Trophoblast cell (in vitro differentiated cells and primary cell): ENCODE data around the gene ARHGEF11.

ENCODE experiments used
- DNase-seq, 2 donors: peaks; one replicate each; pipeline ENCODE4 v3.0.0-alpha.2; 2016
- H2AFZ ChIP-seq: 2 replicates; pipeline ENCODE4 v1.6.1; 2013; ENCODE audit warnings: low read length, moderate library complexity, mild to moderate bottlenecking; ENCODE audit not compliant: insufficient read depth, poor library complexity
- H2AK5ac ChIP-seq: 2 replicates; pipeline ENCODE4 v1.6.1; 2013; ENCODE audit warnings: mild to moderate bottlenecking, low read length
- H2BK120ac ChIP-seq: 2 replicates; pipeline ENCODE4 v1.6.1; 2013; ENCODE audit warnings: low read length, mild to moderate bottlenecking, moderate library complexity; ENCODE audit not compliant: insufficient read depth, poor library complexity
- H2BK12ac ChIP-seq: 2 replicates; pipeline ENCODE4 v1.6.1; 2013; ENCODE audit warnings: mild to moderate bottlenecking, low read length, moderate library complexity
- H2BK5ac ChIP-seq: 2 replicates; pipeline ENCODE4 v1.6.1; 2013; ENCODE audit warnings: low read length, low read depth, moderate library complexity, mild to moderate bottlenecking; ENCODE audit not compliant: poor library complexity
- H3K14ac ChIP-seq: 2 replicates; pipeline ENCODE4 v1.6.1; 2013; ENCODE audit warnings: mild to moderate bottlenecking, low read length
- H3K18ac ChIP-seq: 2 replicates; pipeline ENCODE4 v1.6.1; 2013; ENCODE audit warnings: mild to moderate bottlenecking, low read length
- H3K23ac ChIP-seq: 2 replicates; pipeline ENCODE4 v1.6.1; 2013; ENCODE audit warnings: low read length
- H3K27ac ChIP-seq: 2 replicates; pipeline ENCODE4 v1.5.1; 2013; ENCODE audit warnings: low read depth, mild to moderate bottlenecking, inconsistent platforms, low read length, moderate library complexity
- H3K27me3 ChIP-seq: 2 replicates; pipeline ENCODE4 v1.6.1; 2013; ENCODE audit warnings: inconsistent platforms, mild to moderate bottlenecking, low read length, moderate library complexity; ENCODE audit not compliant: insufficient read depth
- H3K36me3 ChIP-seq, 2 experiments: 1 replicate in 1 of 2; 2 replicates in 1 of 2; pipeline ENCODE4 v1.6.1; 2013; ENCODE audit warnings: low read length in 2 of 2, mild to moderate bottlenecking in 2 of 2, moderate library complexity in 1 of 2; ENCODE audit not compliant: insufficient read depth in 2 of 2, control insufficient read depth in 1 of 2
- H3K4ac ChIP-seq: 2 replicates; pipeline ENCODE4 v1.6.1; 2013; ENCODE audit warnings: low read depth, mild to moderate bottlenecking, low read length, moderate library complexity
- H3K4me1 ChIP-seq, 2 experiments: 1 replicate in 1 of 2; 2 replicates in 1 of 2; pipeline ENCODE4 v1.6.1; 2013; ENCODE audit warnings: low read length in 2 of 2, mild to moderate bottlenecking in 2 of 2, moderate library complexity in 1 of 2; ENCODE audit not compliant: insufficient read depth in 2 of 2, control insufficient read depth in 1 of 2
- H3K4me2 ChIP-seq: 2 replicates; pipeline ENCODE4 v1.6.1; 2013; ENCODE audit warnings: inconsistent platforms, mild to moderate bottlenecking, low read length, moderate library complexity
- H3K4me3 ChIP-seq: 2 replicates; pipeline ENCODE4 v1.5.1; 2013; ENCODE audit warnings: mild to moderate bottlenecking, low read depth, low read length, inconsistent platforms
- H3K79me1 ChIP-seq: one replicate; pipeline ENCODE4 v1.6.1; 2013; ENCODE audit warnings: low read length
- H3K79me2 ChIP-seq: 2 replicates; pipeline ENCODE4 v1.6.1; 2013; ENCODE audit warnings: low read length, mild to moderate bottlenecking; ENCODE audit not compliant: control insufficient read depth, insufficient read depth, poor library complexity
- H3K9ac ChIP-seq: 2 replicates; pipeline ENCODE4 v1.6.1; 2013; ENCODE audit warnings: mild to moderate bottlenecking, low read length
- H3K9me3 ChIP-seq: 2 replicates; pipeline ENCODE4 v1.6.1; 2013; ENCODE audit warnings: low read depth, mild to moderate bottlenecking, control low read depth, inconsistent platforms, low read length; ENCODE audit not compliant: insufficient read depth
- H4K12ac ChIP-seq: 2 replicates; pipeline ENCODE4 v1.6.1; 2013; ENCODE audit warnings: low read depth, mild to moderate bottlenecking, low read length, moderate library complexity
- H4K8ac ChIP-seq: 2 replicates; pipeline ENCODE4 v1.6.1; 2013; ENCODE audit warnings: low read depth, mild to moderate bottlenecking, low read length, moderate library complexity
- H4K91ac ChIP-seq: one replicate; pipeline ENCODE4 v1.6.1; 2013; ENCODE audit warnings: low read depth, mild to moderate bottlenecking, low read length, moderate library complexity
- WGBS: extraction: QIAGEN DNeasy Blood & Tissue Kit; methylation state at CpG from one replicate; pipeline ENCODE4 v1.1.7; 2013; ENCODE audit warnings: missing lambda C conversion rate; ENCODE audit not compliant: insufficient read length, insufficient coverage; ENCODE audit errors: extremely low coverage; 5-methylcytosine and 5-hydroxymethylcytosine counted together

The ARHGEF11 gene

GRCh38 chr1:157021688-157022087, 23.9 kb downstream of the ARHGEF11 start:
- Histone ChIP-seq H3K9me3 (no peaks in the 10 kb centered on the region), H3K14ac (no peak overlapping the region), H4K91ac (no peak overlapping the region), H3K18ac (no peak overlapping the region), H2BK5ac (no peak overlapping the region), H3K27me3 (no peaks in the 10 kb centered on the region), H3K9ac (no peak overlapping the region), H4K8ac (no peak overlapping the region), H2AK5ac (no peak overlapping the region), H3K4me1 (no peaks in the 10 kb centered on the region), H3K4ac (no peak overlapping the region), H3K4me2 (no peak overlapping the region), H3K79me2 (no peaks in the 10 kb centered on the region), H2BK120ac (no peak overlapping the region), H2AFZ (no peak overlapping the region), H3K23ac (no peak overlapping the region), H3K36me3 (no peaks in the 10 kb centered on the region), H3K79me1 (no peaks in the 10 kb centered on the region), H3K27ac (no peak overlapping the region), H4K12ac (no peak overlapping the region), H3K4me3 (no peak overlapping the region), H2BK12ac (no peak overlapping the region)
- WGBS = no CpG with 5 or more reads among the region's 1 CpG
- no peak for DNase-seq

GRCh38 chr1:157019457-157019856, 26.1 kb downstream of the ARHGEF11 start:
- H3K4me3 ChIP-seq = no peak overlapping the region
- no peak overlapping the region for H2AK5ac ChIP-seq
- no peaks in the 10 kb centered on the region for H3K9me3 ChIP-seq
- no peak overlapping the region for H3K18ac ChIP-seq
- H3K23ac ChIP-seq = no peak overlapping the region
- no peak overlapping the region for H4K8ac ChIP-seq
- H2BK5ac ChIP-seq = no peak overlapping the region
- H3K4me1 ChIP-seq = no peaks in the 10 kb centered on the region
- H3K27me3 ChIP-seq = no peaks in the 10 kb centered on the region
- no peaks in the 10 kb centered on the region for H3K79me2 ChIP-seq
- H4K91ac ChIP-seq = no peak overlapping the region
- no peak overlapping the region for H3K27ac ChIP-seq
- no peaks in the 10 kb centered on the region for H3K36me3 ChIP-seq
- no peak overlapping the region for H3K14ac ChIP-seq
- H3K79me1 ChIP-seq = no peaks in the 10 kb centered on the region
- H4K12ac ChIP-seq = no peak overlapping the region
- H3K9ac ChIP-seq = no peak overlapping the region
- H2BK120ac ChIP-seq = no peak overlapping the region
- H3K4ac ChIP-seq = no peak overlapping the region
- H2AFZ ChIP-seq = no peak overlapping the region
- DNase-seq = no peak
- H2BK12ac ChIP-seq = no peak overlapping the region
- no peak overlapping the region for H3K4me2 ChIP-seq

- no peaks in the 10 kb centered on the region for H3K79me1 ChIP-seq
- H3K4me3 ChIP-seq = no peak overlapping the region
- H2BK12ac ChIP-seq = no peak overlapping the region
- no peak overlapping the region for H3K4ac ChIP-seq
- no peak overlapping the region for H3K27ac ChIP-seq
- H3K4me1 ChIP-seq = peaks cover 4 to 6% of the 10 kb centered on the region in 2 experiments
- H3K27me3 ChIP-seq = no peaks in the 10 kb centered on the region
- no peak overlapping the region for H3K23ac ChIP-seq
- no peak overlapping the region for H3K4me2 ChIP-seq
- H3K36me3 ChIP-seq = no peaks in the 10 kb centered on the region
- H4K8ac ChIP-seq = no peak overlapping the region
- peaks cover 3% of the 10 kb centered on the region for H3K79me2 ChIP-seq
- no peaks in the 10 kb centered on the region for H3K9me3 ChIP-seq
- H4K12ac ChIP-seq = no peak overlapping the region
- no peak overlapping the region for H3K9ac ChIP-seq
- H3K18ac ChIP-seq = no peak overlapping the region
- H2AFZ ChIP-seq = no peak overlapping the region
- no peak overlapping the region for H2BK5ac ChIP-seq
- DNase-seq = no peak
- H2AK5ac ChIP-seq = no peak overlapping the region
- no peak overlapping the region for H4K91ac ChIP-seq
- no CpG with 5 or more reads among the region's 3 CpGs for WGBS
- no peak overlapping the region for H3K14ac ChIP-seq
- no peak overlapping the region for H2BK120ac ChIP-seq
Measured at GRCh38 chr1:157011845-157012244, 33.7 kb downstream of the ARHGEF11 start.

GRCh38 chr1:157008502-157008901, 37.0 kb downstream of the ARHGEF11 start:
- Histone ChIP-seq H4K12ac (no peak overlapping the region), H3K4me2 (no peak overlapping the region), H3K9ac (no peak overlapping the region), H3K27ac (no peak overlapping the region), H4K8ac (peak overlapping the region; percentile 28), H2BK120ac (no peak overlapping the region), H3K4me3 (no peak overlapping the region), H2BK5ac (no peak overlapping the region), H3K79me2 (peaks cover 3% of the 10 kb centered on the region), H3K18ac (no peak overlapping the region), H3K4me1 (peaks cover 21 to 26% of the 10 kb centered on the region in 2 experiments), H2BK12ac (no peak overlapping the region), H2AK5ac (no peak overlapping the region), H2AFZ (peak overlapping the region; percentile 77), H3K79me1 (peaks cover 2% of the 10 kb centered on the region), H3K4ac (peak overlapping the region; percentile 54), H4K91ac (no peak overlapping the region), H3K23ac (no peak overlapping the region), H3K36me3 (no peaks in the 10 kb centered on the region), H3K27me3 (no peaks in the 10 kb centered on the region), H3K14ac (peak overlapping the region; percentile 24), H3K9me3 (no peaks in the 10 kb centered on the region)
- no peak for DNase-seq
- WGBS = no CpG with 5 or more reads among the region's 1 CpG
